GM19328 (cell line): ENCODE measurements around the gene POGLUT3.
A peak's percentile ranks its signal among the peaks of the same experiment; 100 is the strongest.

ENCODE experiments used
- ATAC-seq: cut with Tn5 transposase; IDR thresholded peaks from one replicate; pipeline ENCODE4 v1.9.1; 2021; ENCODE audit warnings: mild to moderate bottlenecking, moderate library complexity; ENCODE audit not compliant: unreplicated experiment

The POGLUT3 gene, protein sequence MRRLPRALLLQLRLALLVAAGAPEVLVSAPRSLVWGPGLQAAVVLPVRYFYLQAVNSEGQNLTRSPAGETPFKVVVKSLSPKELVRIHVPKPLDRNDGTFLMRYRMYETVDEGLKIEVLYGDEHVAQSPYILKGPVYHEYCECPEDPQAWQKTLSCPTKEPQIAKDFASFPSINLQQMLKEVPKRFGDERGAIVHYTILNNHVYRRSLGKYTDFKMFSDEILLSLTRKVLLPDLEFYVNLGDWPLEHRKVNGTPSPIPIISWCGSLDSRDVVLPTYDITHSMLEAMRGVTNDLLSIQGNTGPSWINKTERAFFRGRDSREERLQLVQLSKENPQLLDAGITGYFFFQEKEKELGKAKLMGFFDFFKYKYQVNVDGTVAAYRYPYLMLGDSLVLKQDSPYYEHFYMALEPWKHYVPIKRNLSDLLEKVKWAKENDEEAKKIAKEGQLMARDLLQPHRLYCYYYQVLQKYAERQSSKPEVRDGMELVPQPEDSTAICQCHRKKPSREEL

GRCh38 chr11:108498046-108498815 is at the start of gene POGLUT3:
TSS of gene POGLUT3 (minus strand) at chr11:108498384. CDS start at chr11:108498366, 18 bp downstream.
- peak; percentile 53 for ATAC-seq

GRCh38 chr11:108545909-108546501 is 47.8 kb upstream of the POGLUT3 start:
- no peak for ATAC-seq

GRCh38 chr11:108543316-108543964 is 45.3 kb upstream of the POGLUT3 start:
- no peak for ATAC-seq

DNA sequence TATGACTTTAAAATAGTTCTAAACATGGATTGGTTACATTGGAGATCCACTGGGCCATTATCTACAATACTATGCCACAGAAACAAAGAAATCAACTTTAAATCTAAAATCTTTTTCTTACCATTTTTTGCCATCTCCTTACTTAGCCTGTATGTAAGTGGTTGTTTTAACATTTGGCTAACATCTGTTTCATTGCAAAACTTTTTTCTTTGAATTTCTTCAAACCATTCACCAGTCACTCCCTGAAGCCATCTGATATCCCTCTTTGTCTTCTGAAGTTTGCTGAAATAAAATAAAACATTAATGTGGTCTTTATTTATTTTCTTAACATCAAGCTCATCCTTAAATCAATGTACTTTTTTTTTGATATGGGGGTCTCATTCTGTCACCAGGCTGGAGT is 43.3 kb upstream of the POGLUT3 start:
- no peak for ATAC-seq

GRCh38 chr11:108538502-108538901 is 40.3 kb upstream of the POGLUT3 start:
- ATAC-seq, result no peak

GRCh38 chr11:108538022-108538424 is 39.8 kb upstream of the POGLUT3 start:
- no peak for ATAC-seq

DNA sequence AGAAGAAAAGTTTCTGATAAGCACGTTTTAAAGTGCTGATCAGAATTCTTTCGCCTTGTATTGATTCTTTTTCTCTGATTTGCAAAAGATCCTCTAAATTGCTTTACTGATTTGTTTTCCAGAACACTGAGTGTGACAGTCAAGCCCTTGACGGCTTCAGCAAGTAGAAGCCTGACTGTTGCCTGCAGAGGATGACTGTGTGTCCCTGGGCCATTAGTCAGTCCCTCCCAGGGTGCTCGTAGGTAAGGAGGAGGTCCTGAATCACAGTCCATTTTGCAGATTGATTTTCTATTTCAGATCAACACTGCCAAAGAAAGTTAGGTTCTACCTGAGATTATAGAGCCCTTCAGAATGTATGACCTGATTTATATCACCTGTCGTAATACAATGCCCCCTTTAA is 38.6 kb upstream of the POGLUT3 start:
- no peak for ATAC-seq

- no peak for ATAC-seq
Measured at GRCh38 chr11:108535384-108535955, 37.3 kb upstream of the POGLUT3 start.

DNA sequence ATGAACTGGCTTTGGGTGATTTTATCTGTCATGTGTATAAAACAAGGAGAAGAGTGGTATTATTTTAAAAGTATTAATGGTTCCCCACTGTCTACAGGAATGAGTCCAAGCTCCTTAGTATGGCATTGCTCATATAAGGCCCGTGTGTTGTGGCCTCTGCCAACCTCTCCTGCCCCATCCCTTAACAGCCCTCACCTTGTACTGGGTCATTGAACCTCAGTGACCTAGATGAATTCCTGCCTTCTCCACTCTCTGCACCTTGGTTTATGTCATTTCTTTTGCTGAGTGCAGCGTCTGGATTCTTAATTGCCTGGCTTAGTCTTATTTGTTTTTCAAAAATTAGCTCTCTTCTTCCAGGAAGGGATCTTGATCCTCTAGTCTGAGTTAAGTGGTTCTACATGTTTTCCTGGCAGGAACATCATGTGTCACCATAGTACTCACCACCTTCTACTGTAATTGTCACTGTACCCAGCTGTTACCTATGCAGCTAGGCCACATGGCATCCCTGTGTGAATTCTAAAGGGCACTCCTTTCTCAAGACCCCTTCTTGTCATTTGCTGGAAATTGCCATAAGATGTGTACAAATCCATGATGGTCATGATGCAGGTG is 36.2 kb upstream of the POGLUT3 start:
- ATAC-seq, result no peak

GRCh38 chr11:108530426-108530825 is 32.2 kb upstream of the POGLUT3 start:
- no peak for ATAC-seq

DNA sequence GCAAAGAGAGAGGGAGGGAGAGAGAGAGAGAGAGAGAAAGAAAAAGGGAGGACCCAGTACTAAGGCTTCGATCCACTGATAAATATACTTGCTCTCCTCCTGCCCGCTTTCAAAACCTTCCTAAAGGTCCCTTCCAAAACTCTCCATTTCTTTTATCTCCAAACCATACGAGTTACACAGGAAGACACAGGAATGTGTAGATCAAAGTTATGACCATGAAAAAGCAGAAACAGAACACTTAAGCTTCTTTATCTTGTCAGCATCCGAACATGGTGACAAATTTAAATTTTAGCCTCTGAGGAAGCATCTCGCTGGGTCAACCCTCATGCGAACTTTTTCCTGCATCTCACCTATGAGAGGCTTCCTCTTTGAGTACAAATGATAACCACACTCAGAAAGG is 29.2 kb upstream of the POGLUT3 start:
- ATAC-seq, result no peak

DNA sequence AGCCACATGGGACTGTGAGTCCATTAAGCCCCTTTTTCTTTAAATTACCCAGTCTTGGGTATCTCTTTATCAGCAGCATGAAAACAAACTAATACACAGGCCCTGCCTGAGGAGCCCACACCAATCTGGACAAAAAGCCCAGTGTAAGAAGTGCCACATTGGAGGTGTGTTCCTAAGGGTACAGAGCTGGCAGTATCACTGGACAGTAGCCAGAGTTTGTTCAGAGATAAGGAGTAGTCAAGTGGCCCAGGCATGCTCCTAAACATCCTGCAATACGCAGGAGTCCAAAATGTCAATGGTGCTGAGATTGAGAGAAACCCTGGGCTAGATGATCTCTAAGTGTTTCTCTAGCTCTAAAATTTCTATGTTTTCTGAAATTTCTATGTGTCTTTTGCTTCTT is 27.0 kb upstream of the POGLUT3 start:
- ATAC-seq, result no peak

GRCh38 chr11:108524422-108524821 is 26.2 kb upstream of the POGLUT3 start:
- ATAC-seq, result no peak

GRCh38 chr11:108522318-108522717 is 24.1 kb upstream of the POGLUT3 start:
- ATAC-seq, result no peak

- ATAC-seq, result no peak
Measured at GRCh38 chr11:108518581-108518980, 20.4 kb upstream of the POGLUT3 start.

DNA sequence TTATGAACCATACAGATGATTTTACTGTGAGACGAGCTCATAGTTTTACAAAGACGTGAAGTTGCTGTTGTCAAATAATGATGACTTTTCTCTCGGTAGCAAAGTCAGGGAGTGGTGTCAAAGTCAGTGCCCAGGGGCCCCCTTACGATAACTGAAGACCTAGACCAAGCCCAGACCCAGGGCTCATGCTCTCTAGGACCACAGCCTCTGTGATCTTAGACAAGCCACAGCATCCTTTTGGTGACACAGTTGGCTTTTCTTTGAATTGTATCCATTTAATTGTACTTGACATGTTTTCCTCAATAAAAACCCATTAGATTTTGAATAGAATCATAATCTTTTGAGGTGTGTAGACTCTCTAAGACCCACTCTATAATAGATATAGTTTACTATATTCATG is 17.9 kb upstream of the POGLUT3 start:
- no peak for ATAC-seq

GRCh38 chr11:108512708-108513107 is 14.5 kb upstream of the POGLUT3 start:
- ATAC-seq, result no peak

GRCh38 chr11:108511851-108512474 is 13.8 kb upstream of the POGLUT3 start:
- ATAC-seq, result no peak

GRCh38 chr11:108508653-108509593 is 10.7 kb upstream of the POGLUT3 start:
- ATAC-seq, result no peak
